Measurements from ENCODE around the gene CLEC4M.

- TF ChIP-seq POLR2AphosphoS5 (IDR thresholded peaks at IDR 0.05; ENCODE audit: insufficient read depth in 1 of 2, low read depth in 1 of 2) (no peak), CTCF (IDR thresholded peaks at IDR 0.05) (no peak)
These were observed 25.3 kb downstream of the CLEC4M start for GRCh38 chr19:7788178-7788932.

All from vagina (tissue), 2 donors.